Natural killer cell (primary cell): ENCODE measurements around the gene BACH1. TPM values are rescaled to one million over a fixed set of nuclear protein-coding genes. Genes with fewer than 3 reads are reported as not detected.

Experiments used
- ATAC-seq, 3 donors: fragments of 150-1000 bp in 2 of 3; fragments of 200-7000 bp in 1 of 3; cut with Tn5 transposase; 1 replicate in 1 of 3; 2 replicates in 2 of 3; pipeline ENCODE4 v1.10.0; 2021; ENCODE audit warnings: mild to moderate bottlenecking in 2 of 3, moderate library complexity in 2 of 3
- DNase-seq, 2 donors: peaks; one replicate each; pipeline versions ENCODE4 v3.0.0 to v3.0.0-alpha.2; 2013 to 2021; ENCODE audit warnings: mixed read lengths in 1 of 2
- H3K27ac ChIP-seq: one replicate; pipeline ENCODE4 v1.5.1; 2013; ENCODE audit warnings: mild to moderate bottlenecking, low read length
- H3K27me3 ChIP-seq: one replicate; pipeline ENCODE4 v1.6.1; 2013; ENCODE audit warnings: low read length; ENCODE audit not compliant: control insufficient read depth, insufficient read depth
- H3K36me3 ChIP-seq: one replicate; pipeline ENCODE4 v1.6.1; 2013; ENCODE audit warnings: low read length; ENCODE audit not compliant: control insufficient read depth, insufficient read depth
- H3K4me1 ChIP-seq: one replicate; pipeline ENCODE4 v1.6.1; 2013; ENCODE audit warnings: low read length; ENCODE audit not compliant: control insufficient read depth, insufficient read depth
- H3K4me3 ChIP-seq: one replicate; pipeline ENCODE4 v1.5.1; 2013; ENCODE audit warnings: low read length
- H3K9me3 ChIP-seq: one replicate; pipeline ENCODE4 v1.6.1; 2013; ENCODE audit warnings: low read length; ENCODE audit not compliant: control insufficient read depth, insufficient read depth
- H3K27ac Mint-ChIP-seq, 2 donors: one replicate each; pipeline ENCODE4 v1.8.0; 2022; ENCODE audit warnings: mild to moderate bottlenecking in 2 of 2, mixed read lengths in 2 of 2, moderate library complexity in 1 of 2
- H3K27me3 Mint-ChIP-seq, 2 donors: one replicate each; pipeline ENCODE4 v1.8.0; 2022; ENCODE audit warnings: low read depth in 2 of 2, mixed read lengths in 2 of 2
- H3K36me3 Mint-ChIP-seq: one replicate; pipeline ENCODE4 v1.8.0; 2022; ENCODE audit warnings: mixed read lengths
- H3K4me1 Mint-ChIP-seq, 2 donors: one replicate each; pipeline ENCODE4 v1.8.0; 2022; ENCODE audit warnings: mixed read lengths in 2 of 2
- H3K4me3 Mint-ChIP-seq: one replicate; pipeline ENCODE4 v1.8.0; 2022; ENCODE audit warnings: mild to moderate bottlenecking, moderate library complexity, mixed read lengths
- H3K9me3 Mint-ChIP-seq, 2 donors: one replicate each; pipeline ENCODE4 v1.8.0; 2022; ENCODE audit warnings: mixed read lengths in 2 of 2
- CTCF ChIP-seq: fragments of 200-600 bp; IDR thresholded peaks from one replicate; pipeline ENCODE4 v1.8.0; 2022; ENCODE audit warnings: antibody characterized with exemption
- WGBS: methylation state at CpG from one replicate; pipeline ENCODE4 v1.1.7; 2013; ENCODE audit warnings: missing lambda C conversion rate; ENCODE audit not compliant: insufficient coverage; 5-methylcytosine and 5-hydroxymethylcytosine counted together
- intact Hi-C: fragments of 100-400 bp; cut with micrococcal nuclease; formaldehyde crosslinking; loops from one replicate; pipeline ENCODE4 v1.14.2; 2022
- total RNA-seq, 4 donors: library from RNA; stranded (reverse); fragments of 120-200 nt in 1 of 4; gene quantifications; one replicate each; pipeline versions ENCODE4 v1.2.3 to v1.2.4, GENCODE V29; 2013 to 2022

Gene BACH1
- total RNA-seq, 3 donors from 2014 or later (not counting 1 experiment from before 2014, with no cell fraction given) = 74.2 to 111 (median 86.3) TPM

GRCh38 chr21:29321217-29321616 is 22.5 kb downstream of the BACH1 start:
- TF ChIP-seq CTCF = no peak
- 98% methylated on average over 11 of the region's 11 CpGs for WGBS
- no peaks in the 10 kb centered on the region for H3K9me3 ChIP-seq
- H3K27me3 Mint-ChIP-seq = no peaks in the 10 kb centered on the region
- DNase-seq = no peak
- peaks cover 45 to 61% of the 10 kb centered on the region in 2 donors for H3K4me1 Mint-ChIP-seq
- no peak overlapping the region for H3K27ac Mint-ChIP-seq
- H3K9me3 Mint-ChIP-seq = no peaks in the 10 kb centered on the region
- no peak overlapping the region for H3K4me3 Mint-ChIP-seq
- peaks cover 2% of the 10 kb centered on the region for H3K36me3 Mint-ChIP-seq
- intact Hi-C loops = no loop called here
- no peaks in the 10 kb centered on the region for H3K4me1 ChIP-seq
- H3K27ac ChIP-seq = no peak overlapping the region
- no peak overlapping the region for H3K4me3 ChIP-seq
- no peaks in the 10 kb centered on the region for H3K27me3 ChIP-seq
- peaks cover 13% of the 10 kb centered on the region for H3K36me3 ChIP-seq
- ATAC-seq = no peak

GRCh38 chr21:29321932-29322928 is 23.5 kb downstream of the BACH1 start:
- Mint-ChIP-seq H3K4me1 (peaks cover 52 to 61% of the 10 kb centered on the region in 2 donors), H3K27me3 (no peaks in the 10 kb centered on the region), H3K4me3 (no peak overlapping the region), H3K9me3 (no peaks in the 10 kb centered on the region), H3K27ac (no peak overlapping the region), H3K36me3 (peaks cover 12% of the 10 kb centered on the region)
- Histone ChIP-seq H3K27ac (no peak overlapping the region), H3K4me3 (no peak overlapping the region), H3K36me3 (peaks cover 17% of the 10 kb centered on the region), H3K9me3 (no peaks in the 10 kb centered on the region), H3K27me3 (no peaks in the 10 kb centered on the region), H3K4me1 (no peaks in the 10 kb centered on the region)
- TF ChIP-seq CTCF = no peak
- WGBS = 94% methylated on average over 9 of the region's 11 CpGs
- ATAC-seq (no peak), DNase-seq (no peak)
- intact Hi-C loops = no loop called here

GRCh38 chr21:29323189-29323588 is 24.5 kb downstream of the BACH1 start:
- Histone ChIP-seq H3K4me1 (no peaks in the 10 kb centered on the region), H3K9me3 (no peaks in the 10 kb centered on the region), H3K27me3 (no peaks in the 10 kb centered on the region), H3K36me3 (peaks cover 18% of the 10 kb centered on the region), H3K4me3 (no peak overlapping the region), H3K27ac (no peak overlapping the region)
- no peak for DNase-seq
- peaks cover 44 to 58% of the 10 kb centered on the region in 2 donors for H3K4me1 Mint-ChIP-seq
- WGBS = 95% methylated on average over 6 of the region's 6 CpGs
- intact Hi-C loops = no loop called here
- no peak for ATAC-seq
- peaks cover 14% of the 10 kb centered on the region for H3K36me3 Mint-ChIP-seq
- TF ChIP-seq CTCF = no peak
- H3K27ac Mint-ChIP-seq = no peak overlapping the region
- no peaks in the 10 kb centered on the region for H3K9me3 Mint-ChIP-seq
- H3K4me3 Mint-ChIP-seq = no peak overlapping the region
- H3K27me3 Mint-ChIP-seq = no peaks in the 10 kb centered on the region
